DOHH2 (cell line): ENCODE results near the gene CRYBA2.

Experiments
- EZH2phosphoT487 ChIP-seq: fragments of 200-600 bp; sonication (generic); IDR thresholded peaks from 2 replicates; pipeline ENCODE4 v1.6.1; 2017; ENCODE audit warnings: borderline replicate concordance, mild to moderate bottlenecking, antibody characterized with exemption, low read length, moderate library complexity, mixed read lengths
- TF ChIP-seq, protein P1 (sequence below): fragments of 200-600 bp; sonication (generic); IDR thresholded peaks from one replicate; pipeline ENCODE4 v1.5.1; 2014; ENCODE audit warnings: antibody characterized with exemption, mild to moderate bottlenecking, low read depth, low read length; ENCODE audit not compliant: poor library complexity, severe bottlenecking

- TF ChIP-seq, protein P1, sequence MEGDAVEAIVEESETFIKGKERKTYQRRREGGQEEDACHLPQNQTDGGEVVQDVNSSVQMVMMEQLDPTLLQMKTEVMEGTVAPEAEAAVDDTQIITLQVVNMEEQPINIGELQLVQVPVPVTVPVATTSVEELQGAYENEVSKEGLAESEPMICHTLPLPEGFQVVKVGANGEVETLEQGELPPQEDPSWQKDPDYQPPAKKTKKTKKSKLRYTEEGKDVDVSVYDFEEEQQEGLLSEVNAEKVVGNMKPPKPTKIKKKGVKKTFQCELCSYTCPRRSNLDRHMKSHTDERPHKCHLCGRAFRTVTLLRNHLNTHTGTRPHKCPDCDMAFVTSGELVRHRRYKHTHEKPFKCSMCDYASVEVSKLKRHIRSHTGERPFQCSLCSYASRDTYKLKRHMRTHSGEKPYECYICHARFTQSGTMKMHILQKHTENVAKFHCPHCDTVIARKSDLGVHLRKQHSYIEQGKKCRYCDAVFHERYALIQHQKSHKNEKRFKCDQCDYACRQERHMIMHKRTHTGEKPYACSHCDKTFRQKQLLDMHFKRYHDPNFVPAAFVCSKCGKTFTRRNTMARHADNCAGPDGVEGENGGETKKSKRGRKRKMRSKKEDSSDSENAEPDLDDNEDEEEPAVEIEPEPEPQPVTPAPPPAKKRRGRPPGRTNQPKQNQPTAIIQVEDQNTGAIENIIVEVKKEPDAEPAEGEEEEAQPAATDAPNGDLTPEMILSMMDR = peak; percentile 100
- TF ChIP-seq EZH2phosphoT487 = peak; percentile 68; the same call in 1 of the 2 replicates
These were observed 13.1 kb downstream of the CRYBA2 start for GRCh38 chr2:218979846-218980734.
